SK-N-SH (cell line): ENCODE results near the gene SFSWAP. TPM values are rescaled to one million over a fixed set of nuclear protein-coding genes. Genes with fewer than 3 reads are reported as not detected.
A peak's percentile ranks its signal among the peaks of the same experiment; 100 is the strongest.

Experiments
- CTCF ChIA-PET: fragments of 300-600, 350-600 bp; formaldehyde crosslinking; extraction: SDS; loops from one replicate; lab custom pipeline; 2021; lab: Yijun Ruan, JAX
- POLR2A ChIA-PET: fragments of 350-600 bp; sonication (Branson Sonifier 250); formaldehyde crosslinking; extraction: SDS; loops from one replicate; lab custom pipeline; 2020; ENCODE audit warnings: antibody characterized with exemption, inconsistent platforms; lab: Yijun Ruan, JAX
- DNase-seq: peaks from one replicate; pipeline ENCODE4 v3.0.0; 2012
- H2AFZ ChIP-seq: fragments of 200-600 bp; sonication (generic); 2 replicates; pipeline ENCODE4 v1.8.1; 2016; ENCODE audit warnings: antibody characterized with exemption, mild to moderate bottlenecking, low read depth
- H3F3A ChIP-seq: fragments of 200-600 bp; sonication (generic); replicated peaks from 2 replicates; pipeline ENCODE3; 2016; ENCODE audit warnings: antibody characterized with exemption, mild to moderate bottlenecking; ENCODE audit not compliant: insufficient read depth
- H3K27ac ChIP-seq, 2 experiments: fragments of 200-500 bp in 1 of 2; fragments of 200-600 bp in 1 of 2; sonication (Bioruptor generic) in 1 of 2; sonication (generic), shearing (Covaris generic) in 1 of 2; 2 replicates each; pipeline versions ENCODE4 v1.5.1 to v1.6.1; 2014 to 2016; ENCODE audit warnings: low read depth in 2 of 2, inconsistent platforms in 1 of 2, low read length in 1 of 2, mild to moderate bottlenecking in 1 of 2, mixed read lengths in 1 of 2
- H3K27me3 ChIP-seq: fragments of 200-600 bp; sonication (generic), shearing (Covaris generic); 2 replicates; pipeline ENCODE4 v1.6.1; 2016; ENCODE audit warnings: mixed run types; ENCODE audit not compliant: insufficient read depth
- H3K36me3 ChIP-seq, 2 experiments: fragments of 200-500 bp in 1 of 2; fragments of 200-600 bp in 1 of 2; sonication (Bioruptor generic) in 1 of 2; sonication (generic) in 1 of 2; replicated peaks in 1 of 2; 2 replicates each; pipeline versions ENCODE3 to v1.5.1; 2014 to 2016; ENCODE audit warnings: low read length in 1 of 2, mild to moderate bottlenecking in 1 of 2; ENCODE audit not compliant: insufficient read depth in 2 of 2, control insufficient read depth in 1 of 2
- H3K4me1 ChIP-seq, 2 experiments: fragments of 200-500 bp in 1 of 2; fragments of 200-600 bp in 1 of 2; sonication (Bioruptor generic) in 1 of 2; sonication (generic), shearing (Covaris generic) in 1 of 2; 2 replicates each; pipeline versions ENCODE4 v1.5.1 to v1.6.1; 2014 to 2016; ENCODE audit warnings: low read depth in 1 of 2, low read length in 1 of 2, mixed run types in 1 of 2; ENCODE audit not compliant: insufficient read depth in 2 of 2, control insufficient read depth in 1 of 2
- H3K4me2 ChIP-seq: fragments of 200-600 bp; sonication (generic), shearing (Covaris generic); 2 replicates; pipeline ENCODE4 v1.6.1; 2017; ENCODE audit warnings: mixed run types
- H3K4me3 ChIP-seq, 2 experiments: fragments of 200-500 bp in 1 of 2; fragments of 200-600 bp in 1 of 2; sonication (Bioruptor generic) in 1 of 2; sonication (generic), shearing (Covaris generic) in 1 of 2; 2 replicates each; pipeline versions ENCODE4 v1.5.1 to v1.8.1; 2014 to 2016; ENCODE audit warnings: low read depth in 2 of 2, inconsistent platforms in 1 of 2, low read length in 1 of 2, mild to moderate bottlenecking in 1 of 2, mixed read lengths in 1 of 2, moderate library complexity in 1 of 2
- H3K79me2 ChIP-seq: fragments of 200-600 bp; sonication (generic); 2 replicates; pipeline ENCODE4 v1.8.1; 2017; ENCODE audit warnings: mild to moderate bottlenecking; ENCODE audit not compliant: insufficient read depth
- H3K9ac ChIP-seq: fragments of 200-600 bp; sonication (generic); 2 replicates; pipeline ENCODE4 v1.6.1; 2017; ENCODE audit warnings: mixed run types
- H3K9me2 ChIP-seq: fragments of 200-600 bp; sonication (generic); 2 replicates; pipeline ENCODE4 v1.6.1; 2017; ENCODE audit warnings: mixed run types
- H3K9me3 ChIP-seq: fragments of 200-600 bp; sonication (generic); 2 replicates; pipeline ENCODE4 v1.6.1; 2017; ENCODE audit warnings: mixed run types, mild to moderate bottlenecking, moderate library complexity
- H4K20me1 ChIP-seq: fragments of 200-600 bp; sonication (generic); 2 replicates; pipeline ENCODE4 v1.6.1; 2017; ENCODE audit warnings: mild to moderate bottlenecking, mixed run types; ENCODE audit not compliant: insufficient read depth
- ELF1 ChIP-seq: IDR thresholded peaks from 2 replicates; pipeline ENCODE4 v1.4.0; 2012
- EZH2phosphoT487 ChIP-seq: fragments of 200-600 bp; sonication (generic); IDR thresholded peaks from 2 replicates; pipeline ENCODE4 v1.6.1; 2017; ENCODE audit warnings: low read depth, mixed run types, mild to moderate bottlenecking, antibody characterized with exemption, moderate library complexity, borderline replicate concordance
- FOXJ3 ChIP-seq: sonication (generic); formaldehyde crosslinking; IDR thresholded peaks from 2 replicates; pipeline ENCODE4 v1.5.1; 2020; ENCODE audit warnings: mild to moderate bottlenecking, missing genetic modification reagents
- POLR2AphosphoS5 ChIP-seq: IDR thresholded peaks from 2 replicates; pipeline ENCODE4 v1.6.1; 2012; ENCODE audit warnings: low read depth, low read length
- RCOR1 ChIP-seq: fragments of 150-350 bp; IDR thresholded peaks from 2 replicates; pipeline ENCODE4 v1.6.1; 2017; ENCODE audit warnings: antibody characterized with exemption, low read length
- REST ChIP-seq: IDR thresholded peaks from 2 replicates; pipeline ENCODE4 v1.6.1; 2012; ENCODE audit warnings: mild to moderate bottlenecking, low read depth, low read length, moderate library complexity
- USF2 ChIP-seq: fragments of 150-350 bp; IDR thresholded peaks from 2 replicates; pipeline ENCODE4 v1.6.1; 2017; ENCODE audit warnings: antibody characterized with exemption, low read length, low read depth, borderline replicate concordance
- WGBS: methylation state at CpG from one replicate; pipeline ENCODE4 v1.1.6; 2017; ENCODE audit warnings: low lambda C conversion rate; 5-methylcytosine and 5-hydroxymethylcytosine counted together
- polyA plus RNA-seq, 3 experiments: library from polyadenylated mRNA; depleted of rRNA; stranded (reverse); fragments of >200 nt; gene quantifications; 2 replicates each; pipeline ENCODE4 v1.2.3, GENCODE V29; 2012

The SFSWAP gene
- polyA plus RNA-seq, 1 of the 3 experiments (the other 2 are of a cell fraction): 27.9 TPM

GRCh38 chr12:131794573-131794972 lies 83.7 kb downstream of the SFSWAP start:
- CTCF ChIA-PET: interaction anchor here (0.6 kb wide), 1 partner anchor 592 kb away, joined by 4 read pairs; no protein-coding TSS in a partner anchor
- no peak for DNase-seq
- Histone ChIP-seq H3K9ac (no peak overlapping the region), H3K4me2 (no peak overlapping the region), H3K9me3 (no peaks in the 10 kb centered on the region), H3K4me1 (no peaks in the 10 kb centered on the region), H3F3A (peaks cover 3% of the 10 kb centered on the region), H3K9me2 (no peaks in the 10 kb centered on the region), H4K20me1 (no peaks in the 10 kb centered on the region), H3K27ac (no peak overlapping the region), H3K36me3 (peaks cover 20 to 48% of the 10 kb centered on the region in 2 experiments), H3K4me3 (no peak overlapping the region)
- 95% methylated on average over 6 of the region's 10 CpGs for WGBS
- POLR2A ChIA-PET: no interaction called here
- peak; percentile 68; the same call in 1 of the 2 replicates for TF ChIP-seq REST
- no peak for TF ChIP-seq EZH2phosphoT487
- TF ChIP-seq, all 33 proteins: peak for 1
- Histone ChIP-seq H3K79me2 (no peaks in the 10 kb centered on the region; the same call in 1 of the 2 replicates), H3K27me3 (no peaks in the 10 kb centered on the region), H2AFZ (no peak overlapping the region)

GRCh38 chr12:131795064-131795463 lies 84.2 kb downstream of the SFSWAP start:
- Histone ChIP-seq H3K27ac (no peak overlapping the region), H3K4me2 (no peak overlapping the region), H3K4me1 (no peaks in the 10 kb centered on the region), H3K9me2 (no peaks in the 10 kb centered on the region), H3K79me2 (no peaks in the 10 kb centered on the region; the same call in 1 of the 2 replicates), H4K20me1 (no peaks in the 10 kb centered on the region), H3F3A (peaks cover 3% of the 10 kb centered on the region), H3K27me3 (no peaks in the 10 kb centered on the region), H3K36me3 (peaks cover 17 to 47% of the 10 kb centered on the region in 2 experiments), H3K9ac (no peak overlapping the region), H3K9me3 (no peaks in the 10 kb centered on the region), H2AFZ (no peak overlapping the region), H3K4me3 (no peak overlapping the region)
- POLR2A ChIA-PET: no interaction called here
- CTCF ChIA-PET: no interaction called here
- no peak for DNase-seq
- TF ChIP-seq POLR2AphosphoS5: no peak
- TF ChIP-seq FOXJ3: no peak
- TF ChIP-seq RCOR1: no peak
- no peak for TF ChIP-seq ELF1
- TF ChIP-seq USF2: no peak
- WGBS: 94% methylated on average over 8 of the region's 14 CpGs
